Raji (cell line): ENCODE measurements around the gene TRIM24.

Experiments used
- POLR2A ChIP-seq: IDR thresholded peaks from 2 replicates; pipeline ENCODE4 v1.6.1; 2011; ENCODE audit warnings: low read depth, low read length, control low read depth; ENCODE audit not compliant: insufficient read depth

Gene TRIM24

GRCh38 chr7:138550337-138550736 lies 90.3 kb downstream of the TRIM24 start:
- no peak for TF ChIP-seq POLR2A

GRCh38 chr7:138551102-138551501 lies 91.0 kb downstream of the TRIM24 start:
- no peak for TF ChIP-seq POLR2A

GRCh38 chr7:138553805-138554204 lies 93.7 kb downstream of the TRIM24 start:
- TF ChIP-seq POLR2A: no peak

GRCh38 chr7:138554674-138555073 lies 94.6 kb downstream of the TRIM24 start:
- no peak for TF ChIP-seq POLR2A

- no peak for TF ChIP-seq POLR2A
These were observed 95.6 kb downstream of the TRIM24 start for GRCh38 chr7:138555684-138556083.

- no peak for TF ChIP-seq POLR2A
These were observed 96.9 kb downstream of the TRIM24 start for GRCh38 chr7:138556771-138557484.

GRCh38 chr7:138559448-138559847 lies 99.4 kb downstream of the TRIM24 start:
- TF ChIP-seq POLR2A: no peak

GRCh38 chr7:138563808-138564207 lies 103.7 kb downstream of the TRIM24 start:
- no peak for TF ChIP-seq POLR2A

- TF ChIP-seq POLR2A: no peak
These were observed 104.3 kb downstream of the TRIM24 start for GRCh38 chr7:138564365-138564764.

- no peak for TF ChIP-seq POLR2A
These were observed 105.0 kb downstream of the TRIM24 start for GRCh38 chr7:138565071-138565450.

GRCh38 chr7:138565451-138566114 lies 105.5 kb downstream of the TRIM24 start:
- TF ChIP-seq POLR2A: no peak

GRCh38 chr7:138568655-138569054 lies 108.6 kb downstream of the TRIM24 start:
- no peak for TF ChIP-seq POLR2A

GRCh38 chr7:138569418-138569817 lies 109.4 kb downstream of the TRIM24 start:
- no peak for TF ChIP-seq POLR2A

GRCh38 chr7:138570715-138571114 lies 110.7 kb downstream of the TRIM24 start:
- no peak for TF ChIP-seq POLR2A

GRCh38 chr7:138573741-138574140 lies 113.7 kb downstream of the TRIM24 start:
- TF ChIP-seq POLR2A: no peak

- no peak for TF ChIP-seq POLR2A
These were observed 115.9 kb downstream of the TRIM24 start for GRCh38 chr7:138575897-138576428.
